ENCODE results near the gene COPB2. TPM values are rescaled to one million over a fixed set of nuclear protein-coding genes. Genes with fewer than 3 reads are reported as not detected.

The COPB2 gene
- 111 and 119 TPM in 2 replicates for total RNA-seq (2021; fragmentation: NEBNext Ultra II Directional; extraction: Animal tissue kit (Norgen Biotek cat#: 25700))
- 25.2 and 40.3 TPM in 2 replicates for polyA plus RNA-seq (2011; rRNA removed)
- 53.0 TPM for polyA plus RNA-seq (2011; cell fraction: cytosol; rRNA removed)
- polyA plus RNA-seq (2011; cell fraction: nucleus; rRNA removed): 26.4 TPM
- polyA plus RNA-seq (2012, experiment 1 of 2): 73.0 to 93.5 TPM (median 86.5 TPM) in 4 replicates
- 9.4 TPM for polyA plus RNA-seq (2012, experiment 2 of 2)
- 49.7 TPM for polyA plus RNA-seq (2013, experiment 1 of 2)
- polyA plus RNA-seq (2013, experiment 2 of 2): 50.7 TPM
- polyA minus RNA-seq (2011; rRNA and poly(A)+ RNA removed): 107 and 162 TPM in 2 replicates
- 55.5 TPM for polyA minus RNA-seq (2011; cell fraction: cytosol; rRNA and poly(A)+ RNA removed)
- 66.1 TPM for polyA minus RNA-seq (2011; cell fraction: nucleus; rRNA and poly(A)+ RNA removed)
- long read RNA-seq, experiment 1, transcript COPB2-201 (22 exons, 3,360 nt): major isoform, 20 of 114 reads
- long read RNA-seq, experiment 1, partial matches to known transcripts: 72 of 114 reads
- long read RNA-seq, experiment 1, other reads (novel, unspliced or antisense): 22 of 114 reads
- long read RNA-seq, experiment 2, transcript COPB2-201 (22 exons, 3,360 nt): major isoform, 96 of 179 reads
- long read RNA-seq, experiment 2, partial matches to known transcripts: 52 of 179 reads
- long read RNA-seq, experiment 2, other reads (novel, unspliced or antisense): 30 of 179 reads

GRCh38 chr3:139389552-139390368 lies at the start of gene COPB2:
Gene COPB2 (minus strand): TSS chr3:139389647. CDS start chr3:139389550, 97 bp downstream.
- FAIRE-seq (peak; percentile 78), DNase-seq (ENCODE audit: low read depth in 1 of 2, low spot score in 2 of 2) (peak; percentile 96 to 100)
- peak within 1 kb of the TSS; percentile 74 for H4K5ac ChIP-seq (ENCODE audit: insufficient read length, low read depth, low read length)
- H3K4ac ChIP-seq (replicated peaks; ENCODE audit: insufficient read length, low read depth, low read length): no peak within 1 kb of the TSS
- ChIA-PET CTCF (ENCODE audit: partially characterized antibody) (interaction anchor here (1.0 to 1.5 kb wide), 4 partner anchors 36 to 453 kb away, joined by 3 to 4 read pairs (median 3); no protein-coding TSS in a partner anchor), POLR2A (ENCODE audit: partially characterized antibody) (interaction anchor here (0.8 to 1.5 kb wide), 7 partner anchors 9 to 145 kb away, joined by 3 to 7 read pairs (median 5); partner anchors contain the start of gene MRPS22)
- H3K14ac ChIP-seq (ENCODE audit: insufficient read length): no peak within 1 kb of the TSS
- no peaks in the 10 kb centered on the region for H3K9me3 ChIP-seq (ENCODE audit: insufficient read depth in 2 of 2, low read depth in 1 of 2, low read length in 1 of 2)
- no peak within 1 kb of the TSS for H3K23ac ChIP-seq (ENCODE audit: insufficient read length)
- H3K18ac ChIP-seq (ENCODE audit: extremely low read depth, low read length): peak within 1 kb of the TSS; percentile 88; the same call in 1 of the 2 replicates
- H3K4me3 ChIP-seq (ENCODE audit: extremely low read depth in 1 of 4, insufficient read depth in 2 of 4, low read depth in 3 of 4, low read length in 4 of 4): peak within 1 kb of the TSS; percentile 87 to 98 (median 92)
- H3K79me1 ChIP-seq (ENCODE audit: low read depth, low read length): no peaks in the 10 kb centered on the region
- no peaks in the 10 kb centered on the region for H3K4me1 ChIP-seq (replicated peaks in 1 of 4; ENCODE audit: control insufficient read depth in 3 of 4, insufficient read depth in 4 of 4, low read length in 3 of 4)
- peak within 1 kb of the TSS; percentile 95 for H3K27ac ChIP-seq (ENCODE audit: low read depth, low read length)
- H3K9ac ChIP-seq (replicated peaks in 1 of 4; ENCODE audit: extremely low read depth in 1 of 4, low read depth in 3 of 4, low read length in 3 of 4): peak within 1 kb of the TSS; percentile 75 to 96 (median 94)
- H4K91ac ChIP-seq (replicated peaks; ENCODE audit: insufficient read length, low read length): peak within 1 kb of the TSS; percentile 38
- H3K79me2 ChIP-seq (ENCODE audit: control insufficient read depth in 1 of 2, insufficient read depth in 2 of 2, low read length in 2 of 2): peaks cover 6 to 53% of the 10 kb centered on the region in 2 experiments; a peak in 3 of 4 replicates
- H2BK120ac ChIP-seq (replicated peaks; ENCODE audit: low read depth, low read length): no peak within 1 kb of the TSS
- H3K4me2 ChIP-seq (ENCODE audit: insufficient read depth in 1 of 2, low read depth in 2 of 2, low read length in 2 of 2): peak within 1 kb of the TSS; percentile 60 to 76
- peaks cover 2 to 3% of the 10 kb centered on the region in 2 experiments for H4K20me1 ChIP-seq (replicated peaks in 1 of 2; ENCODE audit: control insufficient read depth in 1 of 2, insufficient read depth in 2 of 2, low read length in 2 of 2)
- H2BK12ac ChIP-seq (ENCODE audit: low read depth, low read length): no peak within 1 kb of the TSS
- H2AK5ac ChIP-seq (ENCODE audit: low read depth, low read length): no peak within 1 kb of the TSS
- H3K56ac ChIP-seq (replicated peaks; ENCODE audit: insufficient read length, low read depth, low read length): peak within 1 kb of the TSS; percentile 20
- H3K23me2 ChIP-seq (ENCODE audit: low read depth, low read length): 0 out of 2 replicates have a peak, but pooled peaks cover 2% of the 10 kb centered on the region
- no peaks in the 10 kb centered on the region for H3K36me3 ChIP-seq (ENCODE audit: control insufficient read depth in 2 of 4, insufficient read depth in 4 of 4, low read length in 3 of 4)
- peak within 1 kb of the TSS; percentile 93 for H2BK5ac ChIP-seq (ENCODE audit: low read depth, low read length)
- WGBS, 2 experiments (ENCODE audit: extremely low coverage in 1 of 2, insufficient coverage in 1 of 2, insufficient read length in 1 of 2, insufficient replicate concordance in 2 of 2, low coverage in 1 of 2, low lambda C conversion rate in 2 of 2, missing lambda C conversion rate in 1 of 2): 3% methylated on average over 52 of the region's 52 CpGs; no CpG with 5 or more reads in 1 of the 2 experiments
- peak within 1 kb of the TSS; percentile 97; the same call in 1 of the 2 replicates for H4K8ac ChIP-seq (ENCODE audit: extremely low read depth, insufficient read depth, low read length)
- no peak within 1 kb of the TSS for H2BK15ac ChIP-seq (ENCODE audit: low read length)
- H3K27me3 ChIP-seq (replicated peaks in 1 of 4; ENCODE audit: control insufficient read depth in 3 of 4, extremely low read depth in 1 of 4, insufficient read depth in 3 of 4, low read length in 3 of 4): no peaks in the 10 kb centered on the region
- H2BK20ac ChIP-seq (ENCODE audit: low read length): no peak within 1 kb of the TSS
- peak within 1 kb of the TSS; percentile 91 for H2AFZ ChIP-seq (ENCODE audit: low read length)
- TF ChIP-seq ASH2L (IDR thresholded peaks at IDR 0.05; ENCODE audit: low read length) (peak; percentile 89), JUND (IDR thresholded peaks at IDR 0.05; ENCODE audit: low read length) (no peak), CHD1 (IDR thresholded peaks at IDR 0.05; ENCODE audit: low read depth, low read length) (no peak), KDM4A (IDR thresholded peaks at IDR 0.05; ENCODE audit: low read depth, low read length, severe bottlenecking) (peak; percentile 69), RFX5 (IDR thresholded peaks at IDR 0.05; ENCODE audit: borderline replicate concordance, low read depth, low read length) (no peak), CREB1 (IDR thresholded peaks at IDR 0.05) (peak; percentile 73)
- TF ChIP-seq, protein P1, sequence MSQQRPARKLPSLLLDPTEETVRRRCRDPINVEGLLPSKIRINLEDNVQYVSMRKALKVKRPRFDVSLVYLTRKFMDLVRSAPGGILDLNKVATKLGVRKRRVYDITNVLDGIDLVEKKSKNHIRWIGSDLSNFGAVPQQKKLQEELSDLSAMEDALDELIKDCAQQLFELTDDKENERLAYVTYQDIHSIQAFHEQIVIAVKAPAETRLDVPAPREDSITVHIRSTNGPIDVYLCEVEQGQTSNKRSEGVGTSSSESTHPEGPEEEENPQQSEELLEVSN (IDR thresholded peaks at IDR 0.05): peak; percentile 55; the same call in 1 of the 2 replicates

Measured in H1 (cell line).